ENCODE measurements around the gene SLC6A19.

- no peak for TF ChIP-seq POLR2A (IDR thresholded peaks at IDR 0.05; ENCODE audit: low read length)
- TF ChIP-seq GATA1 (IDR thresholded peaks at IDR 0.05; ENCODE audit: low read depth, low read length): no peak
Observed at GRCh38 chr5:1251678-1252580, 50.5 kb downstream of the SLC6A19 start.

Data from erythroblast (primary cell).